Heart left ventricle (tissue), 13 donors: ENCODE measurements around the gene ADGRG1.

Source experiments
- CTCF ChIP-seq, 12 donors: fragments of 200-600 bp; sonication (generic) in 4 of 12; IDR thresholded peaks; one replicate each; pipeline versions ENCODE4 v1.5.0 to v1.8.0; 2018 to 2022; ENCODE audit warnings: antibody characterized with exemption in 12 of 12, mild to moderate bottlenecking in 5 of 12
- POLR2A ChIP-seq, 2 donors: fragments of 450-650 bp; IDR thresholded peaks; one replicate each; pipeline ENCODE4 v1.6.1; 2017; ENCODE audit warnings: antibody characterized with exemption in 2 of 2, mild to moderate bottlenecking in 2 of 2, moderate library complexity in 2 of 2
- donor health status: ischemic (EF 13 %, LVEDD 7.1; RV severe dilation, severe dysfunction).
- donor health status: DM: no; HTN: yes; CAD: no.
- donor health status: DM: no; HTN: no; CAD: no.
- donor health status: ischemic (EF 25% LVEDD 6.9; RV normal size, moderate dysfunction).
- donor health status: ischemic (EF 25% LVEDD 5.7; RV mildly dilated, moderate dysfunction).
- donor health status: ischemic (EF 35%, LVEDD 5.7; RV mildly dilated, moderate dysfunction).
- donor health status: nonischemic (EF 11% LVEDD 7.7; RV severe dilation, severe dysfunction).
- donor health status: DM: yes; HTN: yes; CAD: no.
- donor health status: PGD.
- donor health status: ischemic (EF 29% LVEDD 5.4; RV normal size, mild dysfunction).
- donor health status: nonischemic (EF 23%, LVEDD 6.1; RV moderate dilation, normal function).

- TF ChIP-seq CTCF (IDR thresholded peaks at IDR 0.05) (no peak), POLR2A (IDR thresholded peaks at IDR 0.05) (no peak)
Measured at GRCh38 chr16:57699481-57699880, 71.1 kb downstream of the ADGRG1 start.
